H9 (cell line): ENCODE results near the gene DSC1. TPM values are rescaled to one million over a fixed set of nuclear protein-coding genes. Genes with fewer than 3 reads are reported as not detected.

Source experiments
- DNase-seq: peaks from one replicate; pipeline ENCODE4 v3.0.0-alpha.2; 2017
- H2AFZ ChIP-seq: one replicate; pipeline ENCODE4 v1.6.1; 2013; ENCODE audit warnings: mild to moderate bottlenecking, low read length, control low read depth, moderate library complexity
- H2AK5ac ChIP-seq: 2 replicates; pipeline ENCODE4 v1.6.1; 2013; ENCODE audit warnings: low read length, control low read depth, mixed read lengths; ENCODE audit not compliant: insufficient read length
- H2BK120ac ChIP-seq: one replicate; pipeline ENCODE4 v1.6.1; 2013; ENCODE audit warnings: low read depth, mild to moderate bottlenecking, low read length, control low read depth, inconsistent platforms; ENCODE audit not compliant: poor library complexity, severe bottlenecking
- H2BK12ac ChIP-seq: 2 replicates; pipeline ENCODE4 v1.6.1; 2013; ENCODE audit warnings: low read length, control low read depth, mixed read lengths, low read depth; ENCODE audit not compliant: insufficient read length
- H2BK15ac ChIP-seq: 2 replicates; pipeline ENCODE4 v1.6.1; 2013; ENCODE audit warnings: low read depth, low read length, control low read depth
- H2BK20ac ChIP-seq: one replicate; pipeline ENCODE4 v1.6.1; 2013; ENCODE audit warnings: low read depth, mild to moderate bottlenecking, low read length, control low read depth, inconsistent platforms; ENCODE audit not compliant: poor library complexity, severe bottlenecking
- H2BK5ac ChIP-seq: 2 replicates; pipeline ENCODE4 v1.6.1; 2013; ENCODE audit warnings: low read length, control low read depth, mixed read lengths; ENCODE audit not compliant: insufficient read length
- H3K14ac ChIP-seq: 2 replicates; pipeline ENCODE4 v1.6.1; 2013; ENCODE audit warnings: low read length, control low read depth; ENCODE audit not compliant: insufficient read depth
- H3K18ac ChIP-seq: 2 replicates; pipeline ENCODE4 v1.6.1; 2013; ENCODE audit warnings: low read depth, mild to moderate bottlenecking, mixed read lengths, low read length, control low read depth; ENCODE audit not compliant: insufficient read length
- H3K23ac ChIP-seq: 2 replicates; pipeline ENCODE4 v1.6.1; 2013; ENCODE audit warnings: low read length, control low read depth, mixed read lengths, low read depth; ENCODE audit not compliant: insufficient read length
- H3K23me2 ChIP-seq: 2 replicates; pipeline ENCODE4 v1.6.1; 2013; ENCODE audit warnings: low read depth, mild to moderate bottlenecking, mixed read lengths, low read length, control low read depth; ENCODE audit not compliant: insufficient read length, poor library complexity, severe bottlenecking
- H3K27ac ChIP-seq: 2 replicates; pipeline ENCODE4 v1.5.1; 2013; ENCODE audit warnings: low read length, control low read depth, mixed read lengths, low read depth; ENCODE audit not compliant: insufficient read length
- H3K27me3 ChIP-seq: 2 replicates; pipeline ENCODE4 v1.6.1; 2013; ENCODE audit warnings: low read length, control low read depth, inconsistent platforms; ENCODE audit not compliant: insufficient read depth
- H3K4ac ChIP-seq: 2 replicates; pipeline ENCODE4 v1.6.1; 2013; ENCODE audit warnings: low read depth, mild to moderate bottlenecking, control low read depth, inconsistent platforms, low read length, moderate library complexity
- H3K4me1 ChIP-seq: 2 replicates; pipeline ENCODE4 v1.6.1; 2013; ENCODE audit warnings: low read length, control low read depth, inconsistent platforms; ENCODE audit not compliant: insufficient read depth
- H3K4me2 ChIP-seq: 2 replicates; pipeline ENCODE4 v1.6.1; 2013; ENCODE audit warnings: low read length, control low read depth, mixed read lengths; ENCODE audit not compliant: insufficient read length, insufficient read depth
- H3K56ac ChIP-seq: 2 replicates; pipeline ENCODE4 v1.6.1; 2013; ENCODE audit warnings: low read depth, mild to moderate bottlenecking, mixed read lengths, low read length, control low read depth; ENCODE audit not compliant: insufficient read length
- H3K79me1 ChIP-seq: 2 replicates; pipeline ENCODE4 v1.6.1; 2013; ENCODE audit warnings: low read depth, mild to moderate bottlenecking, moderate library complexity, low read length, control low read depth, inconsistent platforms; ENCODE audit not compliant: insufficient read depth, poor library complexity, severe bottlenecking
- H3K79me2 ChIP-seq: 2 replicates; pipeline ENCODE4 v1.6.1; 2013; ENCODE audit warnings: low read length, control low read depth, inconsistent platforms; ENCODE audit not compliant: insufficient read depth
- H3K9ac ChIP-seq: 2 replicates; pipeline ENCODE4 v1.6.1; 2013; ENCODE audit warnings: low read length, control low read depth, mixed read lengths; ENCODE audit not compliant: insufficient read length; ENCODE audit errors: extremely low read depth
- H3K9me3 ChIP-seq: one replicate; pipeline ENCODE4 v1.6.1; 2013; ENCODE audit warnings: low read depth, low read length, inconsistent platforms; ENCODE audit not compliant: control insufficient read depth
- H3T11ph ChIP-seq: one replicate; pipeline ENCODE4 v1.6.1; 2013; ENCODE audit warnings: mild to moderate bottlenecking, low read length, control low read depth, inconsistent platforms
- H4K20me1 ChIP-seq: one replicate; pipeline ENCODE4 v1.6.1; 2013; ENCODE audit not compliant: control insufficient read depth, insufficient read length, insufficient read depth
- H4K5ac ChIP-seq: 2 replicates; pipeline ENCODE4 v1.6.1; 2013; ENCODE audit warnings: low read depth, mild to moderate bottlenecking, mixed read lengths, low read length, control low read depth; ENCODE audit not compliant: insufficient read length
- H4K8ac ChIP-seq: replicated peaks from 2 replicates; pipeline ENCODE4 v1.6.1; 2013; ENCODE audit warnings: low read length, control low read depth, mixed read lengths, low read depth; ENCODE audit not compliant: insufficient read length
- H4K91ac ChIP-seq: 2 replicates; pipeline ENCODE4 v1.6.1; 2013; ENCODE audit warnings: low read depth, mild to moderate bottlenecking, moderate library complexity, mixed read lengths, low read length, control low read depth; ENCODE audit not compliant: insufficient read length
- H3K27ac Mint-ChIP-seq, 3 experiments: 2 replicates in 2 of 3; 3 replicates in 1 of 3; pipeline ENCODE4 v1.8.0; 2020 to 2021; ENCODE audit warnings: mixed read lengths in 3 of 3, mild to moderate bottlenecking in 1 of 3, moderate library complexity in 1 of 3
- H3K27me3 Mint-ChIP-seq: 2 replicates; pipeline ENCODE4 v1.8.0; 2021; ENCODE audit warnings: low read depth, mild to moderate bottlenecking, moderate library complexity, mixed read lengths
- H3K36me3 Mint-ChIP-seq, 3 experiments: 2 replicates in 2 of 3; 3 replicates in 1 of 3; pipeline ENCODE4 v1.8.0; 2020 to 2021; ENCODE audit warnings: low read depth in 3 of 3, mixed read lengths in 3 of 3; ENCODE audit not compliant: insufficient read depth in 1 of 3
- H3K4me1 Mint-ChIP-seq, 2 experiments: 2 replicates each; pipeline ENCODE4 v1.8.0; 2020; ENCODE audit warnings: mixed read lengths in 2 of 2
- H3K4me3 Mint-ChIP-seq, 2 experiments: 2 replicates in 1 of 2; 3 replicates in 1 of 2; pipeline ENCODE4 v1.8.0; 2020 to 2021; ENCODE audit warnings: mild to moderate bottlenecking in 2 of 2, mixed read lengths in 2 of 2, moderate library complexity in 1 of 2
- H3K9me3 Mint-ChIP-seq, 2 experiments: 2 replicates in 1 of 2; 3 replicates in 1 of 2; pipeline ENCODE4 v1.8.0; 2020; ENCODE audit warnings: mild to moderate bottlenecking in 2 of 2, mixed read lengths in 2 of 2, moderate library complexity in 1 of 2
- CTCF ChIP-seq: fragments of 200-600 bp; sonication (generic); conservative IDR thresholded peaks from 3 replicates; pipeline ENCODE4 v1.8.0; 2021; ENCODE audit warnings: antibody characterized with exemption, mild to moderate bottlenecking
- total RNA-seq: library from RNA; stranded (reverse); gene quantifications from 2 replicates; pipeline ENCODE4 v1.2.1, GENCODE V29; 2021

Gene DSC1
- total RNA-seq, 1 experiment from 2014 or later = not detected

GRCh38 chr18:31098878-31099277 lies 63.8 kb downstream of the DSC1 start:
- Histone ChIP-seq H3K14ac (no peak overlapping the region), H3K4me1 (no peaks in the 10 kb centered on the region; the same call in 1 of the 2 replicates), H4K91ac (no peak overlapping the region), H2BK120ac (no peak overlapping the region), H3K27me3 (no peaks in the 10 kb centered on the region), H3T11ph (no peak overlapping the region), H4K5ac (no peak overlapping the region), H2BK12ac (no peak overlapping the region), H3K9ac (no peak overlapping the region), H3K9me3 (no peaks in the 10 kb centered on the region), H3K27ac (no peak overlapping the region), H3K56ac (no peak overlapping the region), H3K4ac (no peak overlapping the region), H3K79me2 (peaks cover 14% of the 10 kb centered on the region; the same call in 1 of the 2 replicates), H2BK15ac (no peak overlapping the region), H3K4me2 (no peak overlapping the region), H2BK5ac (no peak overlapping the region), H4K8ac (no peak overlapping the region), H2AK5ac (no peak overlapping the region), H2AFZ (no peak overlapping the region), H3K79me1 (no peaks in the 10 kb centered on the region), H2BK20ac (no peak overlapping the region), H3K23me2 (peaks cover 3% of the 10 kb centered on the region), H3K23ac (no peak overlapping the region), H4K20me1 (no peaks in the 10 kb centered on the region), H3K18ac (no peak overlapping the region)
- Mint-ChIP-seq H3K27ac (no peak overlapping the region; a peak in 1 of 7 replicates), H3K4me3 (peak overlapping the region in 1 of 2 experiments; percentile 6; a peak in 2 of 5 replicates), H3K27me3 (peaks cover 2% of the 10 kb centered on the region; the same call in 1 of the 2 replicates), H3K4me1 (peaks cover 38 to 43% of the 10 kb centered on the region in 2 experiments), H3K36me3 (no peaks in the 10 kb centered on the region; a peak in 1 of 7 replicates), H3K9me3 (no peaks in the 10 kb centered on the region)
- no peak for DNase-seq
- no peak for TF ChIP-seq CTCF
